ENCODE results near the gene MSH3.

Gene MSH3

GRCh38 chr5:80919678-80920196 lies 265.3 kb downstream of the MSH3 start:
- DNase-seq: no peak

- DNase-seq: no peak
These were observed 265.9 kb downstream of the MSH3 start for GRCh38 chr5:80920333-80920732.

GRCh38 chr5:80921026-80921425 lies 266.6 kb downstream of the MSH3 start:
- no peak for DNase-seq

- DNase-seq: no peak
These were observed 271.5 kb downstream of the MSH3 start for GRCh38 chr5:80925931-80926330.
